Measurements from ENCODE around the gene NME5. TPM values are rescaled to one million over a fixed set of nuclear protein-coding genes. Genes with fewer than 3 reads are reported as not detected.

The NME5 gene, protein sequence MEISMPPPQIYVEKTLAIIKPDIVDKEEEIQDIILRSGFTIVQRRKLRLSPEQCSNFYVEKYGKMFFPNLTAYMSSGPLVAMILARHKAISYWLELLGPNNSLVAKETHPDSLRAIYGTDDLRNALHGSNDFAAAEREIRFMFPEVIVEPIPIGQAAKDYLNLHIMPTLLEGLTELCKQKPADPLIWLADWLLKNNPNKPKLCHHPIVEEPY
- total RNA-seq, result not detected

DNA sequence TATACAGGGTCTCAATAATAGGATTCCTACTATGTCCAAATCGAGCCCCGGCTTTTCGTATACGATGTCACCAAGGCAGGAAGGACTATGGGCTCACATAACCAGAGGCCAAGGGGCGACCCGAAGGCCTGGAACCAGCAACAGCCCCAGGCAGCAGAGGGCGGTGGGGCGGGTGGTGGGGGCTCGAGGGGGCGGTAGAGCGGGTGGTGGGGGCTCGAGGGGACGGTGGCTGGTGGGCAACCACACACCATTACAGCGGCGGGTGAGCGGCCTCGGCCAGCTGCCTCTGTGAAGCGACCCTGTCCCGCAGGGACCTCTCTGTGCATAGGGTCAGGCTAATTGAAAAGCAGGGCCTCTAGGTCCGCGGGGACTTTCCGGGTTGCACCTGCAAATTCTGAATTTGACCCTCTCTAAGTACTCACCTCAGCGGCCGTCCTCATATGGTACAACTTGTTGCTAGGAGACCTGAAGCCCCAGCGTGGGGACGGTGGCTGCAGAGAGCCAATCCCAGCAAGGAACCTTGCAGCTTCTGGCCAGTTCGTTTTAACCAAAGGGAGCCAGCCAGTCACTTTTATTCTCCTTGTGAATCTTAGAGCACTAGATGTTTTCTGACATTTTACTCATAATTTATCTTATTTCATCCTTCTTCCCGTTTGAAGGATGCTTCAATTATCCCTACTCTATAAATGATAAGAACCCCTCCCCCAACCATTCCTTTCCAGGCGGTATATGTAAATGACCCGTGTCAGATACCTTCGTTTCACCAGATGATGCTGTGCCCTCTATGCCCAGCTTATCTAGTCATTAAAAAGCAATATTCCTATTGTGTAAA, at the start of gene NME5:
Gene NME5 (minus strand): TSS at position 480 of the 832 bp plus-strand sequence. CDS start 648 bp downstream, outside the sequence.
- H3K9me3 Mint-ChIP-seq (ENCODE audit: low read depth), result no peaks in the 10 kb centered on the region
- no peak within 1 kb of the TSS for H3K4me3 Mint-ChIP-seq
- H3K27me3 Mint-ChIP-seq, result peaks cover 21% of the 10 kb centered on the region
- DNase-seq (no peak), ATAC-seq (no peak)
- no peak within 1 kb of the TSS for H3K27ac Mint-ChIP-seq
- CTCF ChIA-PET, result interaction anchor here (1.5 to 1.6 kb wide), 2 partner anchors 12 to 103 kb away, joined by 4 read pairs; no protein-coding TSS in a partner anchor
- H3K36me3 Mint-ChIP-seq, result no peaks in the 10 kb centered on the region
- H3K4me1 Mint-ChIP-seq, result peaks cover 1% of the 10 kb centered on the region

DNA sequence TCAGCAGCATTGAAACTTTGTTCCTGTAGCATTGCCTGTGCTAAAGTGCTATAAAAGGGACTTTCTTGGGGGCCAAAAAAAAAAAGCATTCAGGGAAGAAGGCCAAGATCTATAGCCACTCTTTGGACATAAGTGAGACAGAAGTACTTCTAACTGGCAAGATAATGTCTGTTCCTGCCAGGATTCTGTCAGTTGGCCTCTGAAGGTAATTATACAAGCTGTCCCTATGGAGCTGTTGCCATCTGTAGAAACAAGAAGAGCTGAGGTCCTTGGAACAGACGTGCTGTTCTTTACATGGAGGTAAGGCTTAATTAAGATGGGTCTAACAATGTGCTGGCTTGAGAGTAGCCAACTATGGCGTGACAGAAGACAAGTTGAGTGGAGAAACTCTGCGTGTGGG, 49.4 kb upstream of the NME5 start:
- H3K27me3 Mint-ChIP-seq, result no peaks in the 10 kb centered on the region
- no peaks in the 10 kb centered on the region for H3K4me1 Mint-ChIP-seq
- H3K4me3 Mint-ChIP-seq, result no peak overlapping the region
- ATAC-seq (no peak), DNase-seq (no peak)
- H3K36me3 Mint-ChIP-seq, result peaks cover 60% of the 10 kb centered on the region
- CTCF ChIA-PET, result interaction anchor here (0.8 to 2.1 kb wide), 4 partner anchors 18 to 261 kb away, joined by 3 to 9 read pairs (median 3); partner anchors contain the start of gene KDM3B
- H3K9me3 Mint-ChIP-seq (ENCODE audit: low read depth), result no peaks in the 10 kb centered on the region
- H3K27ac Mint-ChIP-seq, result no peak overlapping the region

DNA sequence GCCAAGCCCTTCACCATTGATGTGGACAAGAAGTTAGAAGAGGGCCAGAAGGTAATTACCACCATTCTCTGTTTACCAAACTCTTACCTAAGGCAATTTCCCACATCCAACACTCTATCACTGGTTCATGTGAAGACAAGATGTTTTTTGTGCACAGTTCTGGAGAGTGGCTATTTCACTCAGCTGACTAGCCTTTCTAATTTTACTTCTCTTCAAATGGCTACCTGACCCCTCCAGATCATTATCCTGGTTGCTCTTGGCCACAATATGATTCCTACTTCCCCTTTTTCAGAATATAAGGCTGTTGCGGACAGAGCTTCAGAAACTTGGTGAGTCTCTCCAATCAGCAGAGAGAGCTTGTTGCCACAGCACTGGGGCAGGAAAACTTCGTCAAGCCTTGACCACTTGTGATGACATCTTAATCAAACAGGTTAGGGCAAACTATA, 46.8 kb upstream of the NME5 start:
- CTCF ChIA-PET, result interaction anchor here (1.5 to 2.1 kb wide), 2 partner anchors 8 to 318 kb away, joined by 3 to 7 read pairs; partner anchors contain the start of genes BRD8 and KIF20A
- DNase-seq (no peak), ATAC-seq (no peak)
- Mint-ChIP-seq H3K9me3 (ENCODE audit: low read depth) (no peaks in the 10 kb centered on the region), H3K27ac (peak overlapping the region; percentile 42), H3K27me3 (no peaks in the 10 kb centered on the region), H3K4me1 (peaks cover 4% of the 10 kb centered on the region), H3K36me3 (peaks cover 74% of the 10 kb centered on the region), H3K4me3 (no peak overlapping the region)

DNA sequence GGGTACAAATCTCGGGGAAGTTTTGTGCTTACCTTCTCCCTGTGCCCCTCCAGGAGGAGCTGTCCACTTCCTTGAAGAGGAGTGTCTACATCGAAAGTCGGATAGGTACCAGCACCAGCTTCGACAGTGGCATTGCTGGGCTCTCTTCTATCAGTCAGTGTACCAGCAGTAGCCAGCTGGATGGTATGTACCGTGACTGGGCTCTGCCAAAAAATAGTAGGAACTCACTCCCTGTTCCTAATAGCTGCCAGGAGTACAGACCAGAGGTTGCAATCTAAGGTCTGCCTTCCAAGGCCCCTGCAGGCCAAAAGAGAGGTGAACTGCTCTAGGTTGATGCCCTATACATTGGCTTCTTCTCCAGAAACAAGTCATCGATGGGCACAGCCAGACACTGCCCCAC, 43.6 kb upstream of the NME5 start:
- H3K4me1 Mint-ChIP-seq, result peaks cover 18% of the 10 kb centered on the region
- ATAC-seq (no peak), DNase-seq (no peak)
- H3K9me3 Mint-ChIP-seq (ENCODE audit: low read depth), result no peaks in the 10 kb centered on the region
- H3K27ac Mint-ChIP-seq, result no peak overlapping the region
- no peaks in the 10 kb centered on the region for H3K27me3 Mint-ChIP-seq
- no peak overlapping the region for H3K4me3 Mint-ChIP-seq
- peaks cover 63% of the 10 kb centered on the region for H3K36me3 Mint-ChIP-seq
- CTCF ChIA-PET, result interaction anchor here (1.4 kb wide), 1 partner anchor 16 kb away, joined by 3 read pairs; no protein-coding TSS in a partner anchor

DNA sequence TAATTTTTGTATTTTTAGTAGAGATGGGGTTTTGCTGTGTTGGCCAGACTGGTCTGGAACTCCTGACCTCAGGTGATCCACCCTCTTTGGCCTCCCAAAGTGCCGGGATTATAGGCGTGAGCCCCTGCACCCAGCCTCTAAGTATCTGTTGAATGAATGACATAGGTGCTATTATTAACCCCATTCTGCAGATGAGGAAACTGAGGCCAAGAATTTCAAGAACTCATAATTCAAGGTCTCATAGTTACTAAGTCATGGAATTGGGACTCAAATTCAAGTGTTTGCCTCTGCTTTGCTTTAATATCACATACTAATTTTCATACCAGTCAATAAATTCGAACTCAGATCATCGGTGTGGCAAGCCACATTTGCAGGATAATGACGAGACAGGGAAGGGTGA, 41.6 kb upstream of the NME5 start:
- Mint-ChIP-seq H3K9me3 (ENCODE audit: low read depth) (no peaks in the 10 kb centered on the region), H3K27ac (no peak overlapping the region), H3K4me3 (no peak overlapping the region), H3K27me3 (no peaks in the 10 kb centered on the region), H3K36me3 (peaks cover 56% of the 10 kb centered on the region), H3K4me1 (peaks cover 30% of the 10 kb centered on the region)
- CTCF ChIA-PET, result interaction anchor here (0.5 to 6.2 kb wide), 10 partner anchors 10 to 367 kb away, joined by 3 to 51 read pairs (median 6); partner anchors contain the start of genes CDC23, FAM53C and KDM3B
- DNase-seq, result no peak
- ATAC-seq, result no peak

DNA sequence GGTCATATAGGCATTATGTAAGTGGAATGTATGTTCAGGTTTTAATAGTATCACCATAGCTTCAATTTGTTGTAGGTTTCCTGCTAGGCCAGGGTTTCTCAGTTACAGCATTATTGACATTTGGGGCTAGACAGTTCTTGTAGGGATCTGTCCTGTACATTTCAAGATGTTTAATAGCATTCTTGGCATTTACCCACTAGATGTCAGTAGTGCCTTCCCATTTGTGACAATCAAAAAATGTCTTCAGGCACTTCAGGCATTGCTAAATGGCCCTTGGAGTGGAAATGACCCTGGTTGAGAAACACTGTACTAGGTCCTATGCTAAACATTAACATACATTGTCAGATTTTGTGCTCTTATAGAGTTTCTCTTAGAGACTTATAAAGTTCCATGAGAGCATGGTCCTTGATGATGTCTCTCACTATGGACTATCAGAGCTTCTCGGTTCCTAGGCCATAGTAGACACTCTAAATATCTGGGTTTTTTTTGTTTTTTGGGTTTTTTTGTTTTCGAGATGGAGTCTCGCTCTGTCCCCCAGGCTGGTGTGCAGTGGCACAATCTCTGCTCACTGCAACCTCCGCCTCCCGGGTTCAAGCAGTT, 41.1 kb upstream of the NME5 start:
- Mint-ChIP-seq H3K27ac (no peak overlapping the region), H3K4me3 (no peak overlapping the region), H3K27me3 (no peaks in the 10 kb centered on the region), H3K9me3 (ENCODE audit: low read depth) (no peaks in the 10 kb centered on the region), H3K4me1 (peaks cover 32% of the 10 kb centered on the region), H3K36me3 (peaks cover 52% of the 10 kb centered on the region)
- DNase-seq (no peak), ATAC-seq (peak; percentile 11)
- CTCF ChIA-PET, result interaction anchor here (0.5 to 6.2 kb wide), 15 partner anchors 10 to 367 kb away, joined by 3 to 51 read pairs (median 5); partner anchors contain the start of genes CDC23, FAM53C and KDM3B

DNA sequence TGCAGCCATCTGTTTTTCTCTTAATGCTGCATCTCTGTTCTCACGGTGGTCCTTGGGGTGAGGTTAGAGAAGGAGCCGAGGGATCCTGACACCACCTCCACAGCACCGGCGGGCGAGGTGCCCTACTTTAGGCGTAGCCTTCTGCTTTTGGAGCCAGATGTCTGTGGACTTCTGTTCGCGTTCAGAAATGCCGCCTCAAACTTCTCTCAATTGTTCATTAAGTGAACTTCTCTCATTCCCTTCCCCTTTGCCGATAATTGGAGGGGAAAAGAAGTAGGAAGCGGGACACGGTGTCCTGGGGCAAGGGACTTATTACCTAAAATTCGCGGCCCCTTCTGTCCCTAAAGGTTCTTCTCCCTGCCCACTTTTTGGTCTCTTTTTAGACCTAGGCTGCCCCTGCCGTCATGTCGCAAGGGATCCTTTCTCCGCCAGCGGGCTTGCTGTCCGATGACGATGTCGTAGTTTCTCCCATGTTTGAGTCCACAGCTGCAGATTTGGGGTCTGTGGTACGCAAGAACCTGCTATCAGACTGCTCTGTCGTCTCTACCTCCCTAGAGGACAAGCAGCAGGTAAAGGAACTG, 40.1 kb upstream of the NME5 start:
- peaks cover 37% of the 10 kb centered on the region for H3K4me1 Mint-ChIP-seq
- no peaks in the 10 kb centered on the region for H3K27me3 Mint-ChIP-seq
- no peak overlapping the region for H3K4me3 Mint-ChIP-seq
- CTCF ChIA-PET, result interaction anchor here (0.7 to 6.2 kb wide), 19 partner anchors 7 to 324 kb away, joined by 3 to 51 read pairs (median 5); partner anchors contain the start of genes CDC23, CDC25C, FAM53C and KDM3B
- no peak overlapping the region for H3K27ac Mint-ChIP-seq
- H3K9me3 Mint-ChIP-seq (ENCODE audit: low read depth), result no peaks in the 10 kb centered on the region
- peaks cover 48% of the 10 kb centered on the region for H3K36me3 Mint-ChIP-seq
- ATAC-seq (no peak), DNase-seq (peak; percentile 53)

DNA sequence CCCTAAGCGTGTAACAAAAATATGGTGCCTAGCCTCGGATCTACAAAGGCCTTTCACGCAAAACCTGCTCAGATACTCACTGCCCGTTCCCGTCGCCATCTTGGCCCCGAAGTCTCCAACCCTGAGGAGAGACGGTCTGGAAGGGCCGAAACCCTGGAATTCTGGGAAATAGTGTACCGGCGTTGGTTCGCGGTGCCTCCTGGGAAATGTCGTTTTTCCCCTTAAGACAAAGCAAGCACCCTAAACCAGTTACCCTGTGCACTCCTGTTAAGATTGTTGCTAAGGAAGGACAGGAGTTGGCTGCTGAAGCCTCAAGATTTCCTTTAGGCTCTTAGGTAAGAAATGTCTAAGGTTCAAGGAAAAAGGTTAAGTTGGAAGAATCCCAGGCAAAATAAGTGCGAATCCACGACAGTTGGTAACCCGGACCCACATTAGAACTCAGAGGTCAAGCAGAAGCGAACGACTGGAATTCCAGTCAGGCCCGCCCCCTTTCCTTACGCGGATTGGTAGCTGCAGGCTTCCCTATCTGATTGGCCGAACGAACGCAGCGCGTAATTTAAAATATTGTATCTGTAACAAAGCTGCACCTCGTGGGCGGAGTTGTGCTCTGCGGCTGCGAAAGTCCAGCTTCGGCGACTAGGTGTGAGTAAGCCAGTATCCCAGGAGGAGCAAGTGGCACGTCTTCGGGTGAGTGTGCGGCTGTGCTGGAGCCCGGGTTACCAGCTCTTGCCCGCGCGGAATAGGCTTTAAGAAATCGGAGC, 39.5 kb upstream of the NME5 start, which contains the start of the genes BRD8 and KIF20A:
Gene BRD8 (minus strand): TSS at position 115 of the 761 bp plus-strand sequence. CDS start 16 bp downstream, at position 99.
Gene KIF20A (plus strand): TSS at position 597 of the 761 bp plus-strand sequence. CDS start 569 bp downstream, outside the sequence.
- H3K9me3 Mint-ChIP-seq (ENCODE audit: low read depth), result no peaks in the 10 kb centered on the region
- H3K27ac Mint-ChIP-seq, result no peak within 1 kb of the TSS
- H3K4me3 Mint-ChIP-seq, result no peak within 1 kb of the TSS
- peak; percentile 98 for DNase-seq
- H3K27me3 Mint-ChIP-seq, result no peaks in the 10 kb centered on the region
- CTCF ChIA-PET, result interaction anchor here (0.7 to 6.2 kb wide), 15 partner anchors 8 to 325 kb away, joined by 3 to 51 read pairs (median 6); partner anchors contain the start of genes CDC25C, FAM53C, KDM3B and REEP2
- peaks cover 37% of the 10 kb centered on the region for H3K4me1 Mint-ChIP-seq
- H3K36me3 Mint-ChIP-seq, result peaks cover 43% of the 10 kb centered on the region
- peak; percentile 91 for ATAC-seq

DNA sequence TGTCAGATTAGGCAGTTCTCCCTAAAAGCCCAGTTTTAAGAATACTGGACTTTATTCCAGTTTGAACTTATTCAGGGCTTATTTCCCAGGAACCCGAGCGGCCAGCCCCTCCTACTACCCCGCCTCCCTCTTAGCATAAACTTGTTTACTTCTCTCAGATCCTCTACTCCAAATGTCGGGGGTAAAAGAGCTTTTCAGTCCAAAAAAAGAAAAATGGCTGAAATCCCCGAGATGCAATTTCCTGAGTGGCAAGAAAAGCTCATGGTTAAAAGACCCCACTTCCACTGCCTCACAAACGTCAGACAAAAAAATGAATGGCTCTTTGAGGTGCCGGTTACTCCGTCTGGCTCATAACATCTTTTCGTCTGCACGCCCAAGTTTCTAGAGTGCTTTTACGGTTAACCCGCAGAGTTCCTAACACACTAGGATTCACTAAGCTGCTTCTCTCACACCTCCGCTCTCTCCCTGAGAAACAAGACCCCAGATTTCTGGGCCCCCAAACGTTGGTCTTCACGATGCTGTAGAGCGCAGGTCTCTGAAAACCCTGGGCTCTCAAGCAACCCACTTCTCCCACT, 38.8 kb upstream of the NME5 start:
- CTCF ChIA-PET, result interaction anchor here (1.0 to 6.2 kb wide), 12 partner anchors 9 to 325 kb away, joined by 3 to 51 read pairs (median 6); partner anchors contain the start of genes EGR1 and KDM3B
- H3K4me3 Mint-ChIP-seq, result no peak overlapping the region
- H3K36me3 Mint-ChIP-seq, result peaks cover 40% of the 10 kb centered on the region
- H3K27ac Mint-ChIP-seq, result no peak overlapping the region
- peaks cover 37% of the 10 kb centered on the region for H3K4me1 Mint-ChIP-seq
- DNase-seq (peak; percentile 50), ATAC-seq (peak; percentile 5)
- no peaks in the 10 kb centered on the region for H3K27me3 Mint-ChIP-seq
- H3K9me3 Mint-ChIP-seq (ENCODE audit: low read depth), result no peaks in the 10 kb centered on the region

DNA sequence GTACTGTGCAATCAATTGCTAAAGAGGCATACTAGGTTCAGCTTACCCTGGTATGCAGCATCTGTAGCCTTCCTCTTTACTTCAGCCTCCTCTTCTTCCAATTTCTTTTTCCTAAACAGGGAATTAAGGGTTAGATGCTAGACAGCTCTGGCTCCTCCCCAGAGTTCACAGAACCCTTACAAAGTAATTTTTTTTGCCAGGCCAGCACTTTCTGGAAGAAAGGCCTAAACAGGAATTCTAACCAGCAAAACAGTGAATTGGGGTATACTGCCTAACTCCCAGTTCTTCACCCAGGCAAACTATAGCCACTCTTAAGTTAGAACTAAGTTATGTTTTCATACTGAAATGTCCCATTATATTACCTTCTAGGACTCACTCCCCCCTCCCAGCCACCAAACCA, 31.1 kb upstream of the NME5 start:
- DNase-seq, result no peak
- H3K4me1 Mint-ChIP-seq, result peaks cover 7% of the 10 kb centered on the region
- H3K27ac Mint-ChIP-seq, result no peak overlapping the region
- no peak overlapping the region for H3K4me3 Mint-ChIP-seq
- H3K9me3 Mint-ChIP-seq (ENCODE audit: low read depth), result no peaks in the 10 kb centered on the region
- CTCF ChIA-PET, result interaction anchor here (0.8 kb wide), 1 partner anchor 18 kb away, joined by 3 read pairs; no protein-coding TSS in a partner anchor
- ATAC-seq, result no peak
- peaks cover 64% of the 10 kb centered on the region for H3K36me3 Mint-ChIP-seq
- H3K27me3 Mint-ChIP-seq, result no peaks in the 10 kb centered on the region

DNA sequence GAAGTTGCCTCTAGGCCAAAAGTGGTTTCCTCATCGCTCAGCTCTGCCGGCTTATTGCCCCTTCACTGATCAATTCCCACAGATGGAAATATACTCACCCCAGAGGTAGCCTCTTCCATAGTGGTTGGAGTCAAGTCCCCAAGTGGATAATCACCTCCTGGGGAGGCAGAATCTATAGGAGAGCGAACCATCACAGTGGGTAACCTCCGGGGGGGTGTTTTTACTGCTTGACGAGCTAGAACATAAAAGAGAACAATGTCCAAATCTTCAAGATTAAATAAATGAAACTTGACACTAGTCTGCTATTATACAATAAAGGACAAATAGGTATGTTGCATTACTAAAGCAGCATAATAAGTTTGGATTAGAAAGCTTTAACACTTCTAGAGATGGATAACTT, 29.9 kb upstream of the NME5 start:
- peaks cover 3% of the 10 kb centered on the region for H3K4me1 Mint-ChIP-seq
- H3K9me3 Mint-ChIP-seq (ENCODE audit: low read depth), result no peaks in the 10 kb centered on the region
- peaks cover 69% of the 10 kb centered on the region for H3K36me3 Mint-ChIP-seq
- DNase-seq (no peak), ATAC-seq (no peak)
- H3K27ac Mint-ChIP-seq, result no peak overlapping the region
- CTCF ChIA-PET, result no interaction called here
- no peak overlapping the region for H3K4me3 Mint-ChIP-seq
- H3K27me3 Mint-ChIP-seq, result no peaks in the 10 kb centered on the region

DNA sequence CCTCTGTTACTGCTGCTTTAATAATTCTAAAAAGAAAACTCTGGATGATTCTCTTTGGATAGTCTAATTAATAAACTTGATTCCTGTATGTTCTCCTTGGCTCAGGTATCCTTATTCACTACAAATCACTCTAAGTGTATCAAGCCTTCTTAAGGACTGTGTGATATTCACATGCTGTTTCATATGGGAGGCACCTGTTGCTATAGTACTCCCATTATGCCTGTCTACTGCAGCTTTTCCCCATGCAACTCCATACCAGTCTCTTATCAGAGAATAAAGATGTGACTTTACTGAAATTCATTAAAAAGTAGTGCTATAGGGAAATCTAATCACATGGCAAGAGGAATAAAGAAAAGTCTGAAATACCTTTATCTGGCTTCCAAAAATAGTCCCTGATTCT, 24.5 kb upstream of the NME5 start:
- no peak overlapping the region for H3K27ac Mint-ChIP-seq
- H3K27me3 Mint-ChIP-seq, result no peaks in the 10 kb centered on the region
- no peak for DNase-seq
- no peaks in the 10 kb centered on the region for H3K9me3 Mint-ChIP-seq (ENCODE audit: low read depth)
- CTCF ChIA-PET, result no interaction called here
- ATAC-seq, result no peak
- peaks cover 71% of the 10 kb centered on the region for H3K36me3 Mint-ChIP-seq
- peaks cover 3% of the 10 kb centered on the region for H3K4me1 Mint-ChIP-seq
- H3K4me3 Mint-ChIP-seq, result no peak overlapping the region

All from activated CD8-positive, alpha-beta memory T cell treated with anti-CD3 and anti-CD28 coated beads, Interleukin-2, amount 10 ng/mL, durations not matched to agents 7 days and 5 days (primary cell).